Measurements from ENCODE around the gene FBXO40.
"Not testable (repeated sequence)": the region's sequence is repeated elsewhere in the genome, so short reads cannot be mapped to it uniquely, and the experiment has no call there.

FBXO40 gene

DNA sequence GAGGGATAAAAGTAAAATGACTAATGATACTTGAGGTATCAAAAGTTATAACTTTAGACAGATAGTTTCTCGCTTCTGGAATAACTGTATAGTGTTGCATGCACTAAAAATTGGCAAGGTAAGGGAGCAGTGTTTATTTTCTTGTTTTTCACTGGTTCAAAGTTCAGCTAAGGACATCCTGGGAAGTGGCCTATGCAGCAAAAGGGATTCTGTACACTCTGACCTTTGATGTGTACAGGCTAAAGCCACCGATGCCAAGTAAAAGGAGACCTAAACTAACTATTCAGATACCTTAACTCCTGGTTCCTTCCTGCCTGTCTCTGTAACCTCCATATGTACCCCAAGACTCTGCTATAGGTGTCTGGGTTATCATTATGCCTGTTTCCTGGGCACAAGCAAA is 1.7 kb downstream of the FBXO40 start:
- H3K4me3 ChIP-seq (replicated peaks; ENCODE audit: low read depth, low read length) = no peak overlapping the region
- no peak for TF ChIP-seq CTCF (IDR thresholded peaks at IDR 0.05; ENCODE audit: low read length, missing control alignments)
- no peak for DNase-seq (ENCODE audit: low read depth)

GRCh38 chr3:121595765-121596406 is 2.7 kb downstream of the FBXO40 start:
- no peak for TF ChIP-seq CTCF (IDR thresholded peaks at IDR 0.05; ENCODE audit: low read length, missing control alignments)
- no peak overlapping the region for H3K4me3 ChIP-seq (replicated peaks; ENCODE audit: low read depth, low read length)
- no peak for DNase-seq (ENCODE audit: low read depth)

DNA sequence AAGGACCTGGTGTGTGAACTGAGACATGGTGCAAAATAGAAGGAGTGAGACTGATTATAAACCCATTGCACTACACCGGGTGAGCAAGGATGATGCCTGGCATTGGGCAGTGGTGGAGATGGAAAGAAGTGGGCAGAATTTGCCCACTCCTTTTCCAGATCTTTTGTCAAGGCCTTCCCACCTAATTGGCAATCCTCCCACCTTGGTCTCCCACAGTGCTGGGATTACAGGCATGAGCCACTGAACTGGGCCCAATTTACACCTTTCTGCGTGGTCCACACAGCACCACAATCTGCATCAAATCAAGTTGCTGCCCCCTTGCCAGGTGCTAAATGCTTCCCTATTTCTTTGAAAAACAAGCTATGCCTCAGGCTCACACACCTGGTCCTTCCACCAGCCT is 5.4 kb downstream of the FBXO40 start:
- no peak for DNase-seq (ENCODE audit: low read depth)
- no peak for TF ChIP-seq CTCF (IDR thresholded peaks at IDR 0.05; ENCODE audit: low read length, missing control alignments)
- H3K4me3 ChIP-seq (replicated peaks; ENCODE audit: low read depth, low read length) = no peak overlapping the region

GRCh38 chr3:121599900-121600299 is 6.7 kb downstream of the FBXO40 start:
- DNase-seq (ENCODE audit: low read depth); H3K4me3 ChIP-seq (replicated peaks; ENCODE audit: low read depth, low read length): not testable (repeated sequence)

DNA sequence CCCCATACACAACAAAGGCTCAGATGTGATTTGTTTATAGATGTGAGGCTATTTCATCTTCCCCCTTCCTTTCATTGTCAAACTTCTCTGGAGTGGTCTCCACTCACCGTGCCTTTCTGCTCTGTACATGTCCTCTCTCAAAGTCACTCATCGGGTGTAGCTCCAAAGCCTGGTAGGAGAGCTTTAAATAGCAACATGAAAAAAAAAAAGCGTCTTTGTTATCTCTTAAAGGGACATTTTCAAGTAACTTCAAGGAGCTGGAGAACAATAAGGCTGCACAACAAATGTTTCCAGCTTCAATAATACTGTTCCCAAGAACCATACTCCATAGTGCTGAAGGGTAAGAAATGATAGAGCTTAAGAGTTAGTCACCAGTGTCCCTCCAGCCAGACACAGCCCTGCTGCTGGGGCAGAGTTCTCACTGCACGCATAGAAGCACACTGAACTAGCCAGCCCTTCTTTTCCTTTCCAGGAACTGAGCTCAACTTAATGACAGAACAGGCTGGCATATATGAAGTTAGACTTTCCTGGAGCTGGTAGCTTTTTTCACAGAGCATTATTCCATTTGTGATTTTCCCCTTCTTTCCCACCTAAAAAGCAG is 8.1 kb downstream of the FBXO40 start:
- H3K4me3 ChIP-seq (replicated peaks; ENCODE audit: low read depth, low read length) = no peak overlapping the region
- TF ChIP-seq CTCF (IDR thresholded peaks at IDR 0.05; ENCODE audit: low read length, missing control alignments) = no peak
- no peak for DNase-seq (ENCODE audit: low read depth)

DNA sequence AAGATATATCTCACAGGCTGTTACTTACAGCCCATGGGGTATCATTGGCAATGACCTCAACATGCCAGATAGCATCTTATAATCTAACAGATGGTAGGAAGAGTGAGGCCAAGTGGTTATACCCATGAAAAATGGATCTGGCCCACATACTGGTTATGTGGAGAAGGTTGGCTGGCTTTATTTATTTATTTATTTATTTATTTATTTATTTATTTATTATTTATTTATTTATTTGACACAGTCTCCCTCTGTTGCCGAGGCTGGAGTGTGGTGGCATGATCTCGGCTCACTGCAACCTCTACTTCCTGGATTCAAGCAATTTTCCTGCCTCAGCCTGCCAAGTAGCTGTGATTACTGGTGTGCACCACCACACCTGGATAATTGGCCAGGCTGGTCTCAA is 11.6 kb downstream of the FBXO40 start:
- no peak for DNase-seq (ENCODE audit: low read depth)
- no peak overlapping the region for H3K4me3 ChIP-seq (replicated peaks; ENCODE audit: low read depth, low read length)
- TF ChIP-seq CTCF (IDR thresholded peaks at IDR 0.05; ENCODE audit: low read length, missing control alignments) = no peak

DNA sequence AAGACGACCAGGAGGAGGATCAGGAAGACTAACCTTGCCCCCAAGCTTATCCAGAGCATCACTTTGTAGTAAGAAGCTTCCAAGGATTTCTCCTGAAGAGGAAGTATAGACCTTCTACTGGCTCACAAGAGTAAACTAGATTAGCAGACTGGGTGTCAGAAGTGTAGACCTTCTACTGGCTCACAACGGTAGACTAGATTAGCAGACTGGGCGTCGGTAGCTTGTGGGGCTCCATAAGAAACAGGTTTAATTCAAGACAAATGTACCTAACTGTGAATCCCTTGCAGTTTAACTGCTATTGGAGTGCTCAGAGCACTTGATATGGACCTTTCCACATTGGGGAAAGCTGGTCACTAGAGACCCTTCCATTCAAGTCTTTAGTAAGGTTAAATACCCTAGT is 12.9 kb downstream of the FBXO40 start:
- H3K4me3 ChIP-seq (replicated peaks; ENCODE audit: low read depth, low read length) = no peak overlapping the region
- no peak for TF ChIP-seq CTCF (IDR thresholded peaks at IDR 0.05; ENCODE audit: low read length, missing control alignments)
- no peak for DNase-seq (ENCODE audit: low read depth)

Measured in fibroblast of pulmonary artery (primary cell).